ENCODE results near the gene LZTS2.

LZTS2 gene

DNA sequence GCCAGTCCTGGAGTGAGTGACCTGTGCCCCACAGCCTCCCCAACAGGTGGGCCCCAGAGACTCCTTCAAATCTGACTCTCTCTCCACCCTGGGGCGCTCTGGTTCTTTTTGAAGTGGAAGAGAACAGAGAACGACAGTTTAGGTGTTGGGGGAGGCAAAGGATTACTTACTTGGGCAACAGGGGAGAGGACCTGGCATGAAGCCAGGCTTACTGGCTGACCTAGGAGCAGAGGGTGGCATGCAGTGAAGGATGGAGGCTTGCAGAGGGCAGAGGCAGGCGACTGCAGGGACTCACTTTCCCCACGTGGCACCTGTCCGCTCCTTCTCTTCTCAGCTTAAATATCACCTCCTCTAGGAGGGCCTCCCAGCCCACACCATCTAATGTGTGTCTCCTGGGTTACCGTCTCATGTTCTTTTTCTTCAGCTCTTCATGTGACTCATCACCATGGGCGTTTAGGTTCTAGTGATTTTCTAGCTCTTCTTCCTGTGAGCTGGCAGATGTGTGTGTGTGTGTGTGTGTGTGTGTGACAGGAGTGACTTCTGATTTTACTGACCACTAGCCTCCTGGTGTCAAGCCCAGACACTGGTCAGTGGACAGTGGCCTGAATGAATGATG, 15.5 kb downstream of the LZTS2 start:
- DNase-seq = peak; percentile 70

DNA sequence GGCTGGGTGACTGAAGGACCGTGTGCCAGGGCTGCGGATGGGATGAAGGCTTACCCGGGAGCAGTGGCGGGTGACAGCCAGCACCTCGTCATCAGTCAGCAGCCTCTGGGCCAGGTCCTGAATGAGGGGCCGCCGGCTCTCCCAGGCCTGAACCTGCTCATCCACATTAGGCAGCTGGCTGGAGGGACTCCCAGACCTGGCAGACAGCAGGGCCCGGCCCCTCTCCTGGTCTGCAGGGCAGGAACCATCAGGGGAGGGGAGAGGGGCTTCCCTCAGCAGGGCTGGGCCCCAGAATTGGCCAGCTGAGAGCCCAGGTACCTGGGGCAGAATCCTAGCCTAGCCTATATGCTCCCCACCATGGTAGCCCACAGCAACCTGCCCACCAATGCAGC, 16.0 kb downstream of the LZTS2 start:
- no peak for DNase-seq

DNA sequence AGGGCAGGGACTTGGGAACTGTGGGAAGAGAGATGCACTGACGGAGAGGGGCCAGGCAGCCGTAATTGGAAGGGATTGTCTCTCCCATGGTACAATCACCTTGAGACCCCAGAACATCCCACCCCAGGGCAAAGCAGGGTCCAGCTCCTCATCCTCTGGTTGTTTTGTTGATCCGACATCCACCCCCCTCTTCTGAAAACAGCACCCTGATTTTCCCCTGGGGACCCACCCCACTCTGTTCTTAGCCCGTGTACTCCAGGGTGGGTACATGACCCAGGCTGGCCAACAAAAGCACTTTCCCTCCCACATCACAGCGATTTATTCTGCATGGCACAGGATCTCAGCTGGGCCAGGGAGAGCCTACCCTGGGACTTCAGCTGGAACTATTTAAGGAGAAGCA, 17.2 kb downstream of the LZTS2 start:
- DNase-seq = no peak

DNA sequence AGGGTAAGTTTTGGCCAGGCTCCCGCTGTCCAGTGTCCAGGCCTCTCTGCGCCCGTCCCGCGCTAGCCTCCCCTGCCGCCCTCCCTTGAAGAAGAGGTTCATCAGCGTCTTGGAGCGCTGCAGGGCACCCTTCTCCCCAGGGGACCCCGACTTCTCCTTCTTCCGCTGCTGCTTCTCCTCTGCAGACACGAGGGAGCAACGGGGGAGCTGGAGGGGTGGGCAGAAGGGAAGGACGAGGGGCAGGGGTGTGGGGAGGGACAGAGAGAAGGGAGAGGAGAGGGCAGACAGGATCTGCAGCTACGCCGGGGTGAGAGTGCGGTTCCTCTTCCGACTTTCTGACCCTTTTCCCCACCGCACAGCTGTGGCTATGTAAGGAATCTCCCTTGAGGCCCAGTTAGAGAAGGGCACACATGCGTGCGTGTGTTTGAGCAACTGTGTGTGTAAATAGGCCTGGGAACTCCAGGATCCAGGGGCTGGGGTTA, 18.6 kb downstream of the LZTS2 start:
- DNase-seq = no peak

DNA sequence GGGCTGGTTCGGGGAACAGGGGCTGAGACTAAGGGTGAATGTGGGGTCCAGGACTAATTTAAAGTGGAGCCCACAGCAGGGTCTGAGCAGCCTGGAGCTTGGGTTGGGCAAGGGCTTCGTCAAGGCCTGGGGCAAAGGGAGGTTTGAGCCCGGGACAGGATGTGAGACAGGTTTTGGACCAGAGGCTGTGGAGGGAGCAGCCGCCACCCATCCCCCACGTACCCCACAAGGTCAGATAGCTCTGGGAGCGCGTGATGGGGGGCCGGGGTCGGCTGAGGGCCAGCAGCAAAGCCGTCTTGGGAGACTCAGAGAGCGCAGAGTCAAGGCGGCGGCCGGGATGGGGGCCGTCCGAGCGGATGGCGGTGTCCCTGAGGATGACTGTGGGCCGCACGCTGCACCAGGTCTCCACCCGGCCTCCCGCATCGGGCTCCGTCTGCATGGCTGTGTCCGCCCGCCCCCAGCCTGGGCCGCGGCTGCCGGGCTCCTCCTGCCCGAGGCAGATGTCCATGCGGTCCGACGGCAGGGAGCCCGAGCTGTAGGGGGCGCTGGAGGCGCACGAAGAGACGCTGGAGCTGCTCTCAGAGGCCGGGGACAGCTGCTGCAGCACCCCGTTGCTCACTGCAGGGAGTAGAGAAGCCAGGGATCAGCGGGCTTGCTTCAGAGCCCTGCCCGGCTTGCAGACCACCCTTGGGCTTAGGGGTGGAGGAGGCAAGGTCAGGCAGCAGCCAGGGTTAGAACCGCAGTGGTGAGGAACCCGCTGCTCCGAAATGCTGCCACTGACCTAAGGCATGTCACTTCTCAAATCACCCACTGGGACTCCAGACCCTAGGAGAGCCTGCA, 19.2 kb downstream of the LZTS2 start:
- DNase-seq = peak; percentile 76

DNA sequence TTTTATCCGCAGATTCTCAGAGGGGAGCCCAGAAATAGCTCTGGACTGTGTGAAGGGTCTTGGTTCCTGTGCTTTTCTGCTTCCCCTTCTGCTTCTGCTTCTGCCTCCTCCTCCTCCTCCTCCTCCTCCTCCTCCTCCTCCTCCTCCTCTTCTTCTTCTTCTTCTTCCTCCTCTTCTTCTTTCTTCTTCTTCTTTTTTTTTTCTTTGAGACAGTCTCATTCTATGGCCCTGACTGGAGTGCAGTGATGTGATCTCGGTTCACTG, 19.8 kb downstream of the LZTS2 start:
- no peak for DNase-seq

DNA sequence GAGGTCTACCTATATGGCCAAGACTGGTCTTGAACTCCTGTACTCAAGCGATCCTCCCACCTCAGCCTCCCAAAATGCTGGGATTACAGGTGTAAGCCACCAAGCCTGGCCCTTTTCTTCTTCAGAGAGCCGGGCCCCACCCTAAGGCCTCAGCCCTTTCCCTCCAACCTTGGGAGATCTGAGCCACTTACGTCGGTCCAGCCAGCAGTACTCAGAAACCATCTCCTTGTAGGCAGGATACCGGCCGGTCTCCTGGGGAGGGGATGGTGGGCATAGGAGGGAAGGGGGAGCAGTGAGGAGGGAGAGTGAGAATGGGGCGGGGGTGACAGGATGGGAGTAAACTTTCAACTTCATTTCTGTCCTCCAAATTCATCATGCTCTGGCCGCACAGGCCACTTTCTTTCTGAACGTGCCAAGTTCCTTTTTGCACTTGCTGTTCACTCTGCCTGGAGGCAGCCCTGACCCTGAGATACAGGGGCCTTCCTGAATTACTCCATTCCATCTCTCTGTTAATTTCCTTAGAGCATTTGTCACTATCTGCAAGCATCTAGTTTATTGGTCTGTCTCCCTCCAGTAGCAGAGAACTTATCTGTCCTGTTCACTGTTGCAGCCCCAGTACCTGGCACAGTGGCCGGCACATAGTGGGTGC, 20.9 kb downstream of the LZTS2 start:
- DNase-seq = no peak

DNA sequence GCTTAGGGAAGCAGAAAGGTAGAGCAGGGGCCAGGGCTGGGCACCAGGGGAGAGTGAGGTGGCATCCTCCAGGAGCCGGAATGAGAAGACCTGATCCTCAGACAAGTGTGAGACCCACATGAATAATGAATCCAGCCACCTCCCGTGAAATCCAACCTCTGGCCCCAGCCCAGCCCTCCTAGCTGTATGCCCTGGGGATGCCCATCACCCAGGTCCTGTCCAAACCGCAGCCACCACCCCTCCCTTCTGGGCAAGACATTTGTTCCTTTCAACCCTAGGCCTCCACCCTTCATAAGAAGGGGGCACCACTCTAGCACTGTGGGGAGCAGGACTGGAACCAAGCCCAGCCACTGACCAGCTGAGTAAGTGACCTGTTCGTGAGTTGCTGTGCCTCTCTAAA, 21.6 kb downstream of the LZTS2 start:
- no peak for DNase-seq

DNA sequence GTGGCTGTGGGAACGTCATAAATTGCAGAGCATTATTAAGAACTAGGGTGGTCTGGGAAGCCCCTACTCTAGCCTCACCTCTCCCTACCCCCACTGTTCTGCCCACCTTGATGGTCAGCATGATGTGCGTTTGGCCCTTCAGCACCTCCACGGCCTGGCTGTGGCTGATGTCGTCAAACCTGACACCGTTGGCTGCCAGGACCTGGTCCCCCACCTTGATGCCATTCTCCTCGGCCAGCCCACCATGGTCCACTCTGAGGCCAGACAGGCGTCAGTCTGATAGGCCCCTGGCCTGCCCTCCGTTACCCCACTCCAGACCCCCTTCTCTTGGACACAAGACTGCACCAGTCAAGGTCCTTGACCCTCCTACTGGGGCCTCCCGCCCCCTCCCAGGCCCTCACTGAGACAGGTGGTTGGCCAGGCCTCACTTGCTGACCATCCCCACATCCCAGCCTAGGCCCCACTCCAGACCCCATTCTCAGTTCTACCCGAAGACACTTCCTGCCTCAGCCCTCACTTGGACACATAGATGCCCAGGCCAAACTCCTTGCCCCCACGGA, 22.2 kb downstream of the LZTS2 start:
- no peak for DNase-seq

DNA sequence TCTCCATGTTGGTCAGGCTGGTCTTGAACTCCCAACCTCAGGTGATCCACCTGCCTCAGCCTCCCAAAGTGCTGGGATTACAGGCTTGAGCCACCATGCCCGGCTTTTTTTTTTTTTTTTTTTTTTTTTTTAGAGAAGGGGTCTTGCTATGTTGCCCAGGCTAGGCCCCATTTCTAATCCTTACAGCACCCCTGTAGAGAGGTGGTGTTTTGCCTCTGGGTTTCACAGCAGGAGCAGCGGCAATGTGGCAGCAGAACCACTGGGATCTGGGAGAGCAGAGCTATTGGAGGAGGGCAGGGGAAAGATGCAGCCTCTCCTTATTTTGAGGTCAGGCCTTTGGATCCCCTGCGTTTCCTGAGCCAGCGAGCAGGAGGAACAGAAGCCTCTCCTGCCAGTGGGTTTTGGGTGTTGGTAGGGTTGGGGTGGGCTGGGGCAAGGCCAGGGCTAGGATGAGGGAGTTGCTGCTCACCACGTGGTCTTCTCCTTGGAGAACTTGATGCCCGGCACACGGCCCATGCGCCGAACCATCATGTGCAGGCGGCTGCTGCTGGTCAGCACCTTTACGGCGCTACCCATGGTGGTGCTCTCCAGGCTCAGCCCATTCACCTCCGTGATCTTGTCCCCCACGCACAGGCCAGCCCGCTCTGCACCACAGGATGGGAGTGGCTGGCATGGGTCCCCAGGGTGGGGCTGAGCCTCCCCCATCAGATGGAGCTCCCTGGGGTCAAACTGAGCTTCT, 23.5 kb downstream of the LZTS2 start:
- DNase-seq = no peak

DNA sequence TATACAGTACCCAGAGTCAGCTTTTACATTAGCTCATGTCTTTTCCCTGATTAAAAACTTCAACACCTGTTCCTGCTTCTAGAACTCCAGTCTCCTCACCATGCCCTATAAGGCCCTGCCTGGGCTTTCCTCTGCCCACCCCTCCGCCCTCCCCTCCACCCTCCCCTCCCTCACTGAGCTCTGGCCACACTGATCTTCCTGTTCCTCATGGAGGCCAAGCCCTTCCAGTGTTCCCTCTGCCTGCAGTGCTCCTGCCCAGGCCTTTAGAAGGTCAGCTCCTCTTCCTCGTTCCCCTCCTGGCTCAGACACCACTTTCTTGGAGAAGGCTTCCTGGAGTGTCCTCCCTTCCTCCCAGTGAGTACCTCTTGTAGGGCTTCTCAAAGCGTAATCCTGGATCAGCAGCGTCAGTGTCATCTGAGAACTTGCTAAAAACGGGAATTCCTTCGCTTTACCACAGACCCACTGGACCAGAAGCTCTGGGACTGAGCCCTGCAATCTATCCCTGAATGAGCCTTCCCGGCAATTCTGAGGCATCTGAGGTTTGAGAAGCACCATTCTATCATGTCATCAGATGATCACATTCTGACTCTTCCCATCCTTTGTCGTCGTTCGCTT, 27.6 kb downstream of the LZTS2 start:
- DNase-seq = no peak

DNA sequence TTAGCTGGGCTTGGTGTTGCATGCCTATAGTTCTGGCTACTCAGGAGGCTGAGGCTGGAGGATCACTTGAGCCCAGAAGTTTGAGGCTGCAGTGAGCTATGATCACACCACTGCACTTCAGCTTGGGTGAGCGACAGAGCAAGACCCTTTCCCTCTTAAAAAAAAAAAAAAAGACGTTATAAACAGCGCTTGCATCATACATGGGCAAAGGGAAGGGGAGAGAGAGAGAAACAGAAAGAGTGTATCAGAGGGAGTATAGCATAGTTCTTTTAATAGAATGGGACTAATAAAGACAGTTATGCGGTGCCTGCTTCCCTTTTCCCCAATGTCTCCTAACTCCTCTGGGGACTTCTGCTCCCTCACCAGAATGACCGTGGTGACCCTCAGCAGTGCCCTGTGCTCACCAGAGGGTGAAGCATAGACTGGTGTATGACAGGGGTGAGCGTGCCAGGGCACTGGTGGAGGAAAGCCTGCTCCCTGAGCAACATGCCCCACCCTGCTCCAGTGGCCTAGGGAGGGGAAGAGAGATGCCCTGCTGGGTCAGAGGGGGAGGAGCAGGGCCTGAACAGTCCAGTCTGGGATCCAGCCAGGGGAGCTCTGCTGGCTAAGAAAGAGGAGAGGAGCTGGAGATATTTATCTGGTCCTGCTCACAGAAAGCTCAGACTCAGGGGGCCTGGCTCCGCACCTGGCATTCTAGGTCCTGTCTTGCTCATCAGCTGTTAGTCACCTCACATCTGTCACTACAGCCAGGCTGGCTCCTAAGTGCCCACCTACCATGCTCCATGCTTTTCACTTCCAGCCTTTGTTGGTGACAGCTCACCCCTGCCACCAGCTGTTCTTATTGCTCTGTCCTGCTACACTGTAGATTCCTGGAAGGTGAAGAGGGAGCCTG, 29.1 kb downstream of the LZTS2 start:
- DNase-seq = no peak

DNA sequence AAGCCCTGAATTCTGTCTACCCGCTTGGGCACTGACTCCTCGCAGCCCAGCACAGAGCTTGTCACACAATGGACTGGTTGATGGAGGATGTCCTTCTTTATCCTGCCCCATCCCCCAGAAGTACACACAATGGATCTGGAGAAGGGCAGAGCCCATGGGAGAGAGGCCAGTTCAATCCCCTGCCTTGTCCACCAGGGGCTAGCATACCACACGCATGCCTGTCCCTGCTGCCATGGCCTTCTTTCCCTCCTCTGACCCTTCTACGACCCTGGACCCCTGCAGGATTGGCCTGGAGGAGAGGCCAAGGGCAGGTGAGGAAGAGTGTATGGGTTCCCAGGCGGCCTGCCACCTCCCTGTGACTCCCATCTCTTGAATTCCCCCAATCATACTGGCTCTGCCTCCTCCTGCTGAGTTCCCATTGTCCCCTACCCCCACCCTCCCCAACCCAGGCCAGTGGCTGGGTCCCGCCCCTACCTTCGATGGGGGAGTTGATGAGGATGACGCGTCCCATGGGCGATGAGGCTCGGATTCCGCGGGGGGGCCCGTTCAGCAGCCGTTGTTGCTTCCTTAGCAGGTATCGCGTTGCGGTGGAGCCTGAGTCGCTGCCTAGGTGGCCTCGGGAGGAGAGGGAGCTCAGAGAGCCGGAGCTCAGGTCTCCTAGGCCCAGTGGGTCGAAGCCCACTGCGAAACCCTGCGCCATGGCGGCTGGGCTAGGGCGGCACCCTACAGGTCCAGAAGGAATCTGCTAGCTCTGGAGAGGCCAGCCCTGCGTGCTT, 30.1 kb downstream of the LZTS2 start:
- DNase-seq = no peak

DNA sequence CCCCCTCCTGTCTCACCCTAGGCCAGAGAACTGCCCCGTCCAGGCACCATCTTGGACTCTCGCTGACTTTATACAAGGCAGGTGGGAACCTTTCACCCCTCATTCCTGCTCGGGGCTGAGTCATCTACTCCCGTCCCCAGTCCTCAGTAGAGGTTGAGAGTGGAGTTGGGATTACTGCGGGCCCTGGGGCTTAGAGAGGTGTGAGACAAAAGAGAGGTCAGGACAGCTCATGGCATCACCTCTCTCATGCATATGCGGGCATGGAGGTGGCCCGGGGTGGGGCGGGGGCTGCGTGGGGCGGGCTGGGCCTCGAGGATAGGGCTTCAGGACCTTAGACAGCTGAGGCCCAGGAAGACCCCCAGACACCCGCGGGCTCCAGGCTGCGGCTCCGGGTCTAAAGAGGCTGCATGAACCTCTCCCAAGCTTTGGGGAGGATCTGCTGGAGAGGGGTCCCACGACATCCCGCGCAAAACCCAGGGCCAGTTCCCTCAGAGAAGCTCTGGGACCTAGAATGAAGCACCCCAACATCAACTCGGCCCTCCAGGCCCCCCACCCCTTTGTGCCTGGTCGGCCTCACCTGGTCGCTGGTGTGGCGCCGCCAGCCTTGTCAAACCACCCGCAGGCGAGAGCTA, 31.0 kb downstream of the LZTS2 start:
- no peak for DNase-seq

DNA sequence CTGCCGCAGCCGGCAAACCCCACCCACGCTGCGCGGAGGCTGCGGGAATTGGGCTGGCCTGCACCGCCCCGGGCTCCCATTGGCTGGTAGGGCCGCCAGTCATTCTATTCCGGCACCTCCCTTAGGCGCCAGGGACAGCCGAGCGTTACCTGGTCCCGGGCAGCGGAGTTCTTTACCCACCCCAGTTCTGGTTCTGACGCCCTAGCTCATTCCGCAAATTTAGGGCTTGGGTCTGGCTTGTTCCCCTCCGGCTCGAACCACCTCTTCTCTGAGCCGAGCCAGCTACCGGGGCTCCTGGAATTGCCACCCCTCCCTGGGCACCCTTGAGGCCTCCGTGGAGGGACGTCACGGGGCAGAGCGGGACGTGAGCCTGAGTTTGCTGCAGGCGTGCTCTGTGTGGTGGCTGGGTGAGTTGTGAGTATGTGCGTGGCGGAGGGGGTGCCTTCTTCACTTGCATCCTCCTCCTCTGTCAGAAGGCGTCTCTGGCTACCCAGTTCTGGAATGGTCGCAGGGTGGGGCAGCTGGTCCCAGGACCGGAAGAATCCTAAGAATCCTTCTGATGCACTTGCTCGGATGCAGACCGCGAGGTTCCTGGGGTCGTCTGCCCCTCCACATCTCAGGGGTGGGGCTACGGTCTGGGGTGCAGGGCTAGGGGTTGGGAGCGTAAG, 31.7 kb downstream of the LZTS2 start, which contains the start of the genes PDZD7 and SFXN3:
Gene PDZD7, minus strand, starts transcription at position 2 of the 668 bp plus-strand sequence. CDS start 910 bp downstream, outside the sequence.
Gene SFXN3, plus strand, starts transcription at position 107 of the 668 bp plus-strand sequence. CDS start 3,461 bp downstream, outside the sequence.
- DNase-seq = peak; percentile 82

DNA sequence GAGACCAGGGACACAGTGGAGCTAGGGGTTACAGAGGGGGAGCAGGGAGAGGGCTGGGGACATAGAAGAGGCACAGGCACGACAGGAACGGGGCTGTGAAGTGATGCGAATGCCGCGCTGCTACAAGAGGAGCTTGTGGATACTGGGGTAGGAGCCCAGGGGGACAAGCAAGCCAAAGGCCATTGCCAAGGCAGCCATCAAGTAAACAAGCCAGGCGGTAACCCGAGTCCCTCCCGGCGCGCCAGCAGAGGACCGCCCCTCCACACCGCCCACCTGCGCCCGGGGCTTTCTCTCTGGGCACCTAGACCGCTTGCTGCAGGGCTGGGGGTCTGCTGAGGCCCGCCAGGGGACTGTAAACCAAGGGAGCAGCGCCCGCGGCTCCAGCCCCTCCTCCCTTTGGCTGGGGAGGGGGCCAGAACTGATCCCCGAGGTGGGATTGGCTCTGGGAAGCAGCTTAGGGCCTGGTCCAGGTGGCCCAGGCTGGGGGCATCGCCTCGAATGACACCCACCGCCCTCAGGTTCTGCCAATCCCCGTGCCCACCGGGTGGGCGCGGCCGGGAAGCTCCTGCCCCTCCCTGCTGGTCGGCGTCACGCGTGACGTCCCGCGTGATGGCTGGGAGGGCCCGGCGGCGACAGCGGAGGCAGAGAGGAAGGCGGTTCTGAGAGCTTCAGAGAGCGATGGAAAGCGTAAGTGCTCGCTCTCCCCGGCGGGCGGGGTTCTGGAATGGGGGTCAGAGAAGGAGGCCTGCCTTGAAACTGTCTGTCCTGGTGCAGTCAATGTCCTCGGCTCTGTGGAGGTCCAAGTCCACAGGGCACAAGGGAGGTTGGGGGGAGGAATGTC, 32.4 kb downstream of the LZTS2 start:
- DNase-seq = peak; percentile 40

DNA sequence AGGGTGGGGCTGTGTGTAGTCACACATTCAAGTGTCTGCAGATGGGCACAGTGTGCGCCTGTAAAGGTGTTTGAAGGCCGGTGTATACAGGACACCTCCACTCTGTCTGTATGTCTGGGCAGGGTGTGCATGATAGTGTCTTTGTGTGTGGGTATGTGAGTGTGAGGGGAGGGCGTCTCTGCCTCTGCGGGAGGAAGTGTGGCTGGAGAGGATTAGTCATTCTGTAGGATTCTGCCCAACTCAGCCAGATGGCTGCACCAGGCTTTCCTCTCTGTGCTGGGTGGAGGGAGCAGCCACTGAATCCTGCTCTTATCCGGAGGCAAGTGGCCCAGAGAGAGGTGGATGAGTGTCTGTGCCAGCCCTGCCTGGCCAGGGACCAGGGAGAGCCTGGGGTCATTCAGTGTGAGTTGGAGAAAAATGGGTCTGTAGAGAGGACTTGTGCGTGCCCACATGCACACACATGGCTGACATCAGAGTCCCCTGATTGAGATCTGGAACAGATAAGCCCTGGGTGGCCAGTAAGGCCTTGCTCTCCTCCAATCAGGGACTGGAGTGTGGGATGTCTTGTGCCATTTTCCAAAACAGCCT, 33.1 kb downstream of the LZTS2 start:
- peak; percentile 75 for DNase-seq

DNA sequence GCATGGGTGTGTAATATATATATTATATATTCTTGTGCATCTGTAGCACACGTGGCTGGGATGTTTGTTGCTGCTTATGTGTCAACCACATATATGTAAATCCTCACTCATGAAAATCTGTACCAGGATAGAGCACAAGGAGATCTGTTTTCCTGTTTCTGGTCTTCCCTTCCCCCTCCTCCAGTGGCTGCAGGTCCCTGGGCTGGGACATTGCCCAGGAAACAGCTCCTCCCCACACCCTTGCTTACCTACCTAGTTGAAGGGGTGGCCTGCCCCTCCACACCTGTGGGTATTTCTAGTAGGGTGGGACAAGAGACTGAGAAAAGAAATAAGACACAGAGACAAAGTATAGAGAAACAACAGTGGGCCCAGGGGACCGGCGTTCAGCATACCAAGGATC, 33.7 kb downstream of the LZTS2 start:
- DNase-seq = no peak
